GM23338 (cell line): ENCODE measurements around the gene ADAP1.

Experiments used
- CREB1 ChIP-seq: fragments of 250-450 bp; sonication (Bioruptor Pico); IDR thresholded peaks from 2 replicates; pipeline ENCODE4 v1.5.0; 2020; ENCODE audit warnings: low read depth, mild to moderate bottlenecking, moderate library complexity
- EZH2 ChIP-seq: fragments of 200-600 bp; sonication (generic); IDR thresholded peaks from one replicate; pipeline ENCODE4 v1.8.0; 2017; ENCODE audit warnings: antibody characterized with exemption, mild to moderate bottlenecking, low read depth; ENCODE audit not compliant: unreplicated experiment
- EZH2phosphoT487 ChIP-seq: fragments of 200-600 bp; sonication (generic); IDR thresholded peaks from one replicate; pipeline ENCODE4 v1.8.1; 2018; ENCODE audit warnings: antibody characterized with exemption; ENCODE audit not compliant: unreplicated experiment
- JUNB ChIP-seq: IDR thresholded peaks from one replicate; pipeline ENCODE4 v1.6.1; 2016; ENCODE audit warnings: antibody characterized with exemption; ENCODE audit not compliant: unreplicated experiment
- NANOG ChIP-seq: IDR thresholded peaks from 2 replicates; pipeline ENCODE4 v1.6.1; 2016; ENCODE audit warnings: antibody characterized with exemption, borderline replicate concordance
- POLR2AphosphoS5 ChIP-seq: IDR thresholded peaks from 2 replicates; pipeline ENCODE4 v1.6.1; 2016; ENCODE audit warnings: antibody characterized with exemption, low read depth
- ZNF114 ChIP-seq: fragments of 250-450 bp; sonication (Bioruptor Pico); IDR thresholded peaks from 2 replicates; pipeline ENCODE4 v1.5.0; 2020; ENCODE audit warnings: mild to moderate bottlenecking, moderate library complexity
- TF ChIP-seq, protein P1 (sequence below), 2 experiments: fragments of 200-600 bp in 1 of 2; sonication (generic) in 1 of 2; conservative IDR thresholded peaks; 2 replicates each; pipeline versions ENCODE4 v1.5.1 to v1.6.1; 2016 to 2017; ENCODE audit warnings: antibody characterized with exemption in 2 of 2, low read depth in 2 of 2, mild to moderate bottlenecking in 2 of 2, moderate library complexity in 1 of 2
- TF ChIP-seq, protein P2 (sequence below): IDR thresholded peaks from 2 replicates; pipeline ENCODE4 v1.6.1; 2016; ENCODE audit warnings: antibody characterized with exemption
- TF ChIP-seq, protein P3 (sequence below): IDR thresholded peaks from one replicate; pipeline ENCODE4 v1.6.1; 2018; ENCODE audit warnings: antibody characterized with exemption; ENCODE audit not compliant: unreplicated experiment
- TF ChIP-seq, protein P4 (sequence below): fragments of 250-450 bp; sonication (Bioruptor Pico); IDR thresholded peaks from 2 replicates; pipeline ENCODE4 v1.5.0; 2020; ENCODE audit warnings: mild to moderate bottlenecking, moderate library complexity

DNA sequence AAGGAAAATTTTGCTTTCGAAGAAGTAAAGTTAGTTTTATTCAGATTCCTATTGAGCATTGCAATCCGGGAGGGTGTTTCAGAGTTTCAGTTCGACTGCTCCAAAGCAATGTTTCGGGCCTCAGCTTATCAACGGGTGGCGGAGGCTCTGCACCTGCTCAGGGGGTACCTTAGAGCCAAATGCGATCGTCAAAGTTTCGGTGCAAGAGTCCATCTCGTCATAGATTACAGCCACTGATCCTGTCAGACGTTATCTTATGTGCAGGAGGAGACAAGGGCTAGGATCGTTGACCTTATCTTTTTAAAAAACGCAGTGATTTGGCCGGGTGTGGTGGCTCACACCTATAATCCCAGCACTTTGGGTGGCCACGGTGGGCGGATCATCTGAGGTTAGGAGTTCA, 24.7 kb upstream of the ADAP1 start:
- TF ChIP-seq, protein P1, sequence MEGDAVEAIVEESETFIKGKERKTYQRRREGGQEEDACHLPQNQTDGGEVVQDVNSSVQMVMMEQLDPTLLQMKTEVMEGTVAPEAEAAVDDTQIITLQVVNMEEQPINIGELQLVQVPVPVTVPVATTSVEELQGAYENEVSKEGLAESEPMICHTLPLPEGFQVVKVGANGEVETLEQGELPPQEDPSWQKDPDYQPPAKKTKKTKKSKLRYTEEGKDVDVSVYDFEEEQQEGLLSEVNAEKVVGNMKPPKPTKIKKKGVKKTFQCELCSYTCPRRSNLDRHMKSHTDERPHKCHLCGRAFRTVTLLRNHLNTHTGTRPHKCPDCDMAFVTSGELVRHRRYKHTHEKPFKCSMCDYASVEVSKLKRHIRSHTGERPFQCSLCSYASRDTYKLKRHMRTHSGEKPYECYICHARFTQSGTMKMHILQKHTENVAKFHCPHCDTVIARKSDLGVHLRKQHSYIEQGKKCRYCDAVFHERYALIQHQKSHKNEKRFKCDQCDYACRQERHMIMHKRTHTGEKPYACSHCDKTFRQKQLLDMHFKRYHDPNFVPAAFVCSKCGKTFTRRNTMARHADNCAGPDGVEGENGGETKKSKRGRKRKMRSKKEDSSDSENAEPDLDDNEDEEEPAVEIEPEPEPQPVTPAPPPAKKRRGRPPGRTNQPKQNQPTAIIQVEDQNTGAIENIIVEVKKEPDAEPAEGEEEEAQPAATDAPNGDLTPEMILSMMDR (conservative IDR thresholded peaks at IDR 0.05; ENCODE audit: low read depth in 2 of 2) = no peak
- TF ChIP-seq, protein P2, sequence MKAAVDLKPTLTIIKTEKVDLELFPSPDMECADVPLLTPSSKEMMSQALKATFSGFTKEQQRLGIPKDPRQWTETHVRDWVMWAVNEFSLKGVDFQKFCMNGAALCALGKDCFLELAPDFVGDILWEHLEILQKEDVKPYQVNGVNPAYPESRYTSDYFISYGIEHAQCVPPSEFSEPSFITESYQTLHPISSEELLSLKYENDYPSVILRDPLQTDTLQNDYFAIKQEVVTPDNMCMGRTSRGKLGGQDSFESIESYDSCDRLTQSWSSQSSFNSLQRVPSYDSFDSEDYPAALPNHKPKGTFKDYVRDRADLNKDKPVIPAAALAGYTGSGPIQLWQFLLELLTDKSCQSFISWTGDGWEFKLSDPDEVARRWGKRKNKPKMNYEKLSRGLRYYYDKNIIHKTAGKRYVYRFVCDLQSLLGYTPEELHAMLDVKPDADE = no peak
- TF ChIP-seq POLR2AphosphoS5 = no peak
- no peak for TF ChIP-seq EZH2
- no peak for TF ChIP-seq ZNF114 (CRISPR knock-in tag)
- TF ChIP-seq JUNB = no peak
- TF ChIP-seq, protein P3, sequence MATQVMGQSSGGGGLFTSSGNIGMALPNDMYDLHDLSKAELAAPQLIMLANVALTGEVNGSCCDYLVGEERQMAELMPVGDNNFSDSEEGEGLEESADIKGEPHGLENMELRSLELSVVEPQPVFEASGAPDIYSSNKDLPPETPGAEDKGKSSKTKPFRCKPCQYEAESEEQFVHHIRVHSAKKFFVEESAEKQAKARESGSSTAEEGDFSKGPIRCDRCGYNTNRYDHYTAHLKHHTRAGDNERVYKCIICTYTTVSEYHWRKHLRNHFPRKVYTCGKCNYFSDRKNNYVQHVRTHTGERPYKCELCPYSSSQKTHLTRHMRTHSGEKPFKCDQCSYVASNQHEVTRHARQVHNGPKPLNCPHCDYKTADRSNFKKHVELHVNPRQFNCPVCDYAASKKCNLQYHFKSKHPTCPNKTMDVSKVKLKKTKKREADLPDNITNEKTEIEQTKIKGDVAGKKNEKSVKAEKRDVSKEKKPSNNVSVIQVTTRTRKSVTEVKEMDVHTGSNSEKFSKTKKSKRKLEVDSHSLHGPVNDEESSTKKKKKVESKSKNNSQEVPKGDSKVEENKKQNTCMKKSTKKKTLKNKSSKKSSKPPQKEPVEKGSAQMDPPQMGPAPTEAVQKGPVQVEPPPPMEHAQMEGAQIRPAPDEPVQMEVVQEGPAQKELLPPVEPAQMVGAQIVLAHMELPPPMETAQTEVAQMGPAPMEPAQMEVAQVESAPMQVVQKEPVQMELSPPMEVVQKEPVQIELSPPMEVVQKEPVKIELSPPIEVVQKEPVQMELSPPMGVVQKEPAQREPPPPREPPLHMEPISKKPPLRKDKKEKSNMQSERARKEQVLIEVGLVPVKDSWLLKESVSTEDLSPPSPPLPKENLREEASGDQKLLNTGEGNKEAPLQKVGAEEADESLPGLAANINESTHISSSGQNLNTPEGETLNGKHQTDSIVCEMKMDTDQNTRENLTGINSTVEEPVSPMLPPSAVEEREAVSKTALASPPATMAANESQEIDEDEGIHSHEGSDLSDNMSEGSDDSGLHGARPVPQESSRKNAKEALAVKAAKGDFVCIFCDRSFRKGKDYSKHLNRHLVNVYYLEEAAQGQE = no peak
- TF ChIP-seq CREB1 (CRISPR knock-in tag) = no peak
- no peak for TF ChIP-seq EZH2phosphoT487
- no peak for TF ChIP-seq NANOG
- TF ChIP-seq, protein P4, sequence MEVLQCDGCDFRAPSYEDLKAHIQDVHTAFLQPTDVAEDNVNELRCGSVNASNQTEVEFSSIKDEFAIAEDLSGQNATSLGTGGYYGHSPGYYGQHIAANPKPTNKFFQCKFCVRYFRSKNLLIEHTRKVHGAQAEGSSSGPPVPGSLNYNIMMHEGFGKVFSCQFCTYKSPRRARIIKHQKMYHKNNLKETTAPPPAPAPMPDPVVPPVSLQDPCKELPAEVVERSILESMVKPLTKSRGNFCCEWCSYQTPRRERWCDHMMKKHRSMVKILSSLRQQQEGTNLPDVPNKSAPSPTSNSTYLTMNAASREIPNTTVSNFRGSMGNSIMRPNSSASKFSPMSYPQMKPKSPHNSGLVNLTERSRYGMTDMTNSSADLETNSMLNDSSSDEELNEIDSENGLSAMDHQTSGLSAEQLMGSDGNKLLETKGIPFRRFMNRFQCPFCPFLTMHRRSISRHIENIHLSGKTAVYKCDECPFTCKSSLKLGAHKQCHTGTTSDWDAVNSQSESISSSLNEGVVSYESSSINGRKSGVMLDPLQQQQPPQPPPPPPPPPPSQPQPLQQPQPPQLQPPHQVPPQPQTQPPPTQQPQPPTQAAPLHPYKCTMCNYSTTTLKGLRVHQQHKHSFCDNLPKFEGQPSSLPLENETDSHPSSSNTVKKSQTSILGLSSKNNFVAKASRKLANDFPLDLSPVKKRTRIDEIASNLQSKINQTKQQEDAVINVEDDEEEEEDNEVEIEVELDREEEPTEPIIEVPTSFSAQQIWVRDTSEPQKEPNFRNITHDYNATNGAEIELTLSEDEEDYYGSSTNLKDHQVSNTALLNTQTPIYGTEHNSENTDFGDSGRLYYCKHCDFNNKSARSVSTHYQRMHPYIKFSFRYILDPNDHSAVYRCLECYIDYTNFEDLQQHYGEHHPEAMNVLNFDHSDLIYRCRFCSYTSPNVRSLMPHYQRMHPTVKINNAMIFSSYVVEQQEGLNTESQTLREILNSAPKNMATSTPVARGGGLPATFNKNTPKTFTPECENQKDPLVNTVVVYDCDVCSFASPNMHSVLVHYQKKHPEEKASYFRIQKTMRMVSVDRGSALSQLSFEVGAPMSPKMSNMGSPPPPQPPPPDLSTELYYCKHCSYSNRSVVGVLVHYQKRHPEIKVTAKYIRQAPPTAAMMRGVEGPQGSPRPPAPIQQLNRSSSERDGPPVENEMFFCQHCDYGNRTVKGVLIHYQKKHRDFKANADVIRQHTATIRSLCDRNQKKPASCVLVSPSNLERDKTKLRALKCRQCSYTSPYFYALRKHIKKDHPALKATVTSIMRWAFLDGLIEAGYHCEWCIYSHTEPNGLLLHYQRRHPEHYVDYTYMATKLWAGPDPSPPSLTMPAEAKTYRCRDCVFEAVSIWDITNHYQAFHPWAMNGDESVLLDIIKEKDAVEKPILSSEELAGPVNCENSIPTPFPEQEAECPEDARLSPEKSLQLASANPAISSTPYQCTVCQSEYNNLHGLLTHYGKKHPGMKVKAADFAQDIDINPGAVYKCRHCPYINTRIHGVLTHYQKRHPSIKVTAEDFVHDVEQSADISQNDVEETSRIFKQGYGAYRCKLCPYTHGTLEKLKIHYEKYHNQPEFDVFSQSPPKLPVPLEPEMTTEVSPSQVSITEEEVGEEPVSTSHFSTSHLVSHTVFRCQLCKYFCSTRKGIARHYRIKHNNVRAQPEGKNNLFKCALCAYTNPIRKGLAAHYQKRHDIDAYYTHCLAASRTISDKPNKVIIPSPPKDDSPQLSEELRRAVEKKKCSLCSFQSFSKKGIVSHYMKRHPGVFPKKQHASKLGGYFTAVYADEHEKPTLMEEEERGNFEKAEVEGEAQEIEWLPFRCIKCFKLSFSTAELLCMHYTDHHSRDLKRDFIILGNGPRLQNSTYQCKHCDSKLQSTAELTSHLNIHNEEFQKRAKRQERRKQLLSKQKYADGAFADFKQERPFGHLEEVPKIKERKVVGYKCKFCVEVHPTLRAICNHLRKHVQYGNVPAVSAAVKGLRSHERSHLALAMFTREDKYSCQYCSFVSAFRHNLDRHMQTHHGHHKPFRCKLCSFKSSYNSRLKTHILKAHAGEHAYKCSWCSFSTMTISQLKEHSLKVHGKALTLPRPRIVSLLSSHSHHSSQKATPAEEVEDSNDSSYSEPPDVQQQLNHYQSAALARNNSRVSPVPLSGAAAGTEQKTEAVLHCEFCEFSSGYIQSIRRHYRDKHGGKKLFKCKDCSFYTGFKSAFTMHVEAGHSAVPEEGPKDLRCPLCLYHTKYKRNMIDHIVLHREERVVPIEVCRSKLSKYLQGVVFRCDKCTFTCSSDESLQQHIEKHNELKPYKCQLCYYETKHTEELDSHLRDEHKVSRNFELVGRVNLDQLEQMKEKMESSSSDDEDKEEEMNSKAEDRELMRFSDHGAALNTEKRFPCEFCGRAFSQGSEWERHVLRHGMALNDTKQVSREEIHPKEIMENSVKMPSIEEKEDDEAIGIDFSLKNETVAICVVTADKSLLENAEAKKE (CRISPR knock-in tag) = no peak
